Limb (tissue), 2 donors: Measurements from ENCODE around the gene CHRNA4.

Source experiments
- DNase-seq, 2 donors: peaks; one replicate each; pipeline ENCODE4 v3.0.0-alpha.2; 2016; ENCODE audit errors: extremely low spot score in 2 of 2

The CHRNA4 gene

GRCh38 chr20:63293871-63294535, 67.1 kb downstream of the CHRNA4 start:
- DNase-seq, result no peak

DNA sequence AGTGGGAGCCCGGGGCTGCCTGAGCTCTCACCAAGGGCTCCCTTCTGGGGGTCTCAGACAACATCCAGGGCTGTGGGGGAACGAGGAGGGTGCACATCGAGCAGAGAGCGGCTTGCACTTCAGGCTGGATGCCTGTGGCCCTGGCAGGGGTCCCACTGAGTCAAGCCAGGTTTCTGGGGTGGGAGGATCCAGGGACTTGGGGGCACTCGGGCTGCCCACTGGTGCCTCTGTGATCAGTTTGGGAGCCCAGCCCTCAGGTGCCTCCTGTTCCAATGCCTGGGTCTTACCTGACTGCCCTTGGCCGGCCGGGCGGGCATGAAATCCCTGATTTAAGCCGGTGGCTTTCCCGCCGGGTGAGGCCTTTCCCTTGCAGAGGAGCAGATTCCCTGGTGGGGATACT, 67.7 kb downstream of the CHRNA4 start:
- DNase-seq, result no peak
